Aorta (tissue), 5 donors: ENCODE results near the gene OOSP4A. TPM values are rescaled to one million over a fixed set of nuclear protein-coding genes. Genes with fewer than 3 reads are reported as not detected.

Experiments
- ATAC-seq: fragments of 200-7000 bp; cut with Tn5 transposase; one replicate; pipeline ENCODE4 v1.9.1; 2022; ENCODE audit warnings: moderate library complexity; ENCODE audit not compliant: low FRiP score
- DNase-seq, 2 donors: peaks; one replicate each; pipeline ENCODE4 v3.0.0-alpha.2; 2020
- H3K27ac ChIP-seq, 2 donors: one replicate each; pipeline ENCODE4 v1.5.1; 2013; ENCODE audit warnings: low read length in 2 of 2, mild to moderate bottlenecking in 2 of 2, moderate library complexity in 2 of 2, control low read depth in 1 of 2, inconsistent platforms in 1 of 2, low read depth in 1 of 2
- H3K27me3 ChIP-seq, 2 donors: one replicate each; pipeline ENCODE4 v1.6.1; 2013; ENCODE audit warnings: control low read depth in 1 of 2, low read length in 1 of 2, mild to moderate bottlenecking in 1 of 2, moderate library complexity in 1 of 2; ENCODE audit not compliant: insufficient read depth in 2 of 2, control insufficient read depth in 1 of 2
- H3K36me3 ChIP-seq, 2 donors: one replicate each; pipeline ENCODE4 v1.6.1; 2013; ENCODE audit warnings: control low read depth in 1 of 2, low read length in 1 of 2, mild to moderate bottlenecking in 1 of 2; ENCODE audit not compliant: insufficient read depth in 2 of 2, control insufficient read depth in 1 of 2
- H3K4me1 ChIP-seq, 2 donors: one replicate each; pipeline ENCODE4 v1.6.1; 2013; ENCODE audit warnings: low read length in 2 of 2, control low read depth in 1 of 2, mild to moderate bottlenecking in 1 of 2, moderate library complexity in 1 of 2; ENCODE audit not compliant: insufficient read depth in 2 of 2, control insufficient read depth in 1 of 2
- H3K4me3 ChIP-seq, 2 donors: one replicate each; pipeline ENCODE4 v1.5.1; 2013; ENCODE audit warnings: low read length in 2 of 2, control low read depth in 1 of 2, mild to moderate bottlenecking in 1 of 2
- H3K9me3 ChIP-seq: one replicate; pipeline ENCODE4 v1.6.1; 2013; ENCODE audit warnings: mild to moderate bottlenecking, low read length; ENCODE audit not compliant: control insufficient read depth
- WGBS, 2 donors: extraction: QIAGEN DNeasy Blood & Tissue Kit; methylation state at CpG; one replicate each; pipeline ENCODE4 v1.1.7; 2013; 5-methylcytosine and 5-hydroxymethylcytosine counted together
- intact Hi-C, 2 donors: fragments of 100-400 bp; cut with DNase I; formaldehyde crosslinking; loops; one replicate each; pipeline versions ENCODE4 v1.14.2 to v1.15.0; 2022
- polyA plus RNA-seq, 2 donors: library from polyadenylated mRNA; stranded (reverse); fragments of 200-250 nt; gene quantifications; one replicate each; pipeline ENCODE4 v1.2.3, GENCODE V29; 2013
- total RNA-seq, 2 donors: library from RNA; stranded (reverse); fragmentation: NEBNext Ultra II Directional; extraction: Animal tissue kit (Norgen Biotek cat#: 25700); gene quantifications; one replicate each; pipeline ENCODE4 v1.2.1, GENCODE V29; 2021
- donor health status: healthy with polysubstance abuse.
- donor health status: Bipolar disorder and iron deficiency.
- donor health status: DM: no; HTN: no; CAD: no.
- donor health status: DM: no; HTN: no; CAD: no.
- donor health status: DM: yes; HTN: yes; CAD: no.

OOSP4A gene
- total and polyA plus RNA-seq, 4 donors: not detected

GRCh38 chr11:59943997-59944714, 19.7 kb upstream of the OOSP4A start:
- H3K4me3 ChIP-seq: no peak overlapping the region
- no peak for ATAC-seq
- peaks cover 2% of the 10 kb centered on the region for H3K9me3 ChIP-seq
- no peak for DNase-seq
- H3K4me1 ChIP-seq: no peaks in the 10 kb centered on the region
- no peaks in the 10 kb centered on the region for H3K27me3 ChIP-seq
- WGBS, 2 donors: 86 to 89% methylated on average over 3 of the region's 3 CpGs
- no peak overlapping the region for H3K27ac ChIP-seq
- intact Hi-C loops: no loop called here
- no peaks in the 10 kb centered on the region for H3K36me3 ChIP-seq

GRCh38 chr11:59944720-59945119, 19.1 kb upstream of the OOSP4A start:
- Histone ChIP-seq H3K9me3 (peaks cover 2% of the 10 kb centered on the region), H3K27me3 (no peaks in the 10 kb centered on the region), H3K4me3 (no peak overlapping the region), H3K27ac (no peak overlapping the region), H3K4me1 (no peaks in the 10 kb centered on the region), H3K36me3 (no peaks in the 10 kb centered on the region)
- WGBS, 2 donors: 11 to 20% methylated on average over 2 of the region's 2 CpGs
- DNase-seq (no peak), ATAC-seq (no peak)
- intact Hi-C loops: no loop called here

- Histone ChIP-seq H3K36me3 (no peaks in the 10 kb centered on the region), H3K4me1 (no peaks in the 10 kb centered on the region), H3K9me3 (no peaks in the 10 kb centered on the region), H3K27ac (no peak overlapping the region), H3K27me3 (no peaks in the 10 kb centered on the region), H3K4me3 (no peak overlapping the region)
- WGBS, 2 donors: 77 to 78% methylated on average over 4 of the region's 4 CpGs
- intact Hi-C loops: no loop called here
- DNase-seq (no peak), ATAC-seq (no peak)
Observed at GRCh38 chr11:59953463-59954218, 10.2 kb upstream of the OOSP4A start.

GRCh38 chr11:59954219-59954847, 9.5 kb upstream of the OOSP4A start:
- H3K9me3 ChIP-seq: no peaks in the 10 kb centered on the region
- H3K27ac ChIP-seq: no peak overlapping the region
- DNase-seq (no peak), ATAC-seq (no peak)
- intact Hi-C loops: no loop called here
- H3K4me1 ChIP-seq: no peaks in the 10 kb centered on the region
- no peaks in the 10 kb centered on the region for H3K27me3 ChIP-seq
- whole genome bisulfite sequencing, 2 donors: 84% methylated on average over 3 of the region's 3 CpGs
- H3K36me3 ChIP-seq: no peaks in the 10 kb centered on the region
- H3K4me3 ChIP-seq: no peak overlapping the region

- intact Hi-C loops: no loop called here
- WGBS, 2 donors: 40 to 60% methylated on average over 4 of the region's 4 CpGs
- H3K36me3 ChIP-seq: no peaks in the 10 kb centered on the region
- H3K9me3 ChIP-seq: no peaks in the 10 kb centered on the region
- ATAC-seq (no peak), DNase-seq (no peak)
- no peak overlapping the region for H3K27ac ChIP-seq
- H3K4me3 ChIP-seq: no peak overlapping the region
- H3K4me1 ChIP-seq: no peaks in the 10 kb centered on the region
- H3K27me3 ChIP-seq: no peaks in the 10 kb centered on the region
Observed at GRCh38 chr11:59957094-59957493, 6.7 kb upstream of the OOSP4A start.

- Histone ChIP-seq H3K36me3 (no peaks in the 10 kb centered on the region), H3K27me3 (no peaks in the 10 kb centered on the region), H3K4me3 (no peak overlapping the region), H3K9me3 (no peaks in the 10 kb centered on the region), H3K27ac (no peak overlapping the region), H3K4me1 (no peaks in the 10 kb centered on the region)
- DNase-seq (no peak), ATAC-seq (no peak)
- WGBS, 2 donors: 78 to 80% methylated on average over 9 of the region's 9 CpGs
- intact Hi-C loops: no loop called here
Observed at GRCh38 chr11:59960502-59961381, 3.1 kb upstream of the OOSP4A start.

- no peak for DNase-seq
- no peaks in the 10 kb centered on the region for H3K9me3 ChIP-seq
Observed at GRCh38 chr11:59962107-59962482, 1.7 kb upstream of the OOSP4A start.

GRCh38 chr11:59965424-59965823, 1.6 kb downstream of the OOSP4A start:
- no peak for DNase-seq
- H3K27me3 ChIP-seq: no peaks in the 10 kb centered on the region
- no peak overlapping the region for H3K27ac ChIP-seq
- intact Hi-C loops: no loop called here
- H3K4me1 ChIP-seq: no peaks in the 10 kb centered on the region
- no peak overlapping the region for H3K4me3 ChIP-seq
- ATAC-seq: no peak
- WGBS, 2 donors: 64 to 68% methylated on average over 7 of the region's 7 CpGs
- H3K9me3 ChIP-seq: no peaks in the 10 kb centered on the region
- no peaks in the 10 kb centered on the region for H3K36me3 ChIP-seq

More at GRCh38 chr11:59962107-59962482, 1.7 kb upstream of the OOSP4A start:
- no peaks in the 10 kb centered on the region for H3K4me1 ChIP-seq
- no peak overlapping the region for H3K4me3 ChIP-seq
- H3K36me3 ChIP-seq: no peaks in the 10 kb centered on the region
- intact Hi-C loops: no loop called here
- WGBS, 2 donors: 68 to 74% methylated on average over 2 of the region's 2 CpGs
- H3K27ac ChIP-seq: no peak overlapping the region
- no peak for ATAC-seq
- no peaks in the 10 kb centered on the region for H3K27me3 ChIP-seq
